A549 (cell line): ENCODE results near the gene KIF5A. TPM values are rescaled to one million over a fixed set of nuclear protein-coding genes. Genes with fewer than 3 reads are reported as not detected.

ENCODE experiments used
- ATAC-seq, 2 experiments: fragments of 200-7000 bp in 1 of 2; fragments of >200 bp in 1 of 2; cut with Nextera tagmentation in 1 of 2; cut with Tn5 transposase in 1 of 2; 3 replicates each; pipeline versions ENCODE4 v1.8.0 to v1.9.1; 2018 to 2020; ENCODE audit warnings: mild to moderate bottlenecking in 1 of 2, moderate library complexity in 1 of 2
- CTCF ChIA-PET: fragments of 300-600 bp; sonication (Branson Sonifier 250); formaldehyde crosslinking; extraction: SDS; loops from one replicate; lab custom pipeline; 2021; ENCODE audit warnings: antibody characterized with exemption, inconsistent platforms; lab: Yijun Ruan, JAX
- POLR2A ChIA-PET: fragments of 350-600 bp; formaldehyde crosslinking; extraction: SDS; loops from one replicate; lab custom pipeline; 2021; ENCODE audit warnings: antibody characterized with exemption, inconsistent platforms; lab: Yijun Ruan, JAX
- DNase-seq, 2 experiments: peaks; one replicate each; pipeline versions ENCODE4 v3.0.0 to v3.0.0-alpha.2; 2011 to 2016; ENCODE audit warnings: low read depth in 1 of 2, low spot score in 1 of 2
- FAIRE-seq: peaks from 2 replicates; lab custom pipeline; 2011; peaks lifted over from hg19 to GRCh38; lab: Jason Lieb, UNC
- H3K27ac ChIP-seq, 2 experiments: fragments of >200 bp; sonication (Bioruptor Twin); formaldehyde crosslinking; 3 replicates each; pipeline ENCODE4 v1.5.1; 2016 to 2017
- H3K4me1 ChIP-seq: fragments of >200 bp; sonication (Bioruptor Twin); formaldehyde crosslinking; 3 replicates; pipeline ENCODE4 v1.6.1; 2016
- H3K4me2 ChIP-seq: fragments of >200 bp; sonication (Bioruptor Twin); formaldehyde crosslinking; 3 replicates; pipeline ENCODE4 v1.6.1; 2016
- H3K4me3 ChIP-seq: fragments of >200 bp; sonication (Bioruptor Twin); formaldehyde crosslinking; 3 replicates; pipeline ENCODE4 v1.5.1; 2016
- H3K9me3 ChIP-seq: fragments of >200 bp; sonication (Bioruptor Twin); formaldehyde crosslinking; 3 replicates; pipeline ENCODE4 v1.6.1; 2016
- CHD2 ChIP-seq: fragments of 150-350 bp; IDR thresholded peaks from 2 replicates; pipeline ENCODE4 v1.6.1; 2014; ENCODE audit warnings: low read length; ENCODE audit not compliant: partially characterized antibody
- GATA3 ChIP-seq: IDR thresholded peaks from 2 replicates; pipeline ENCODE4 v1.6.1; 2012; ENCODE audit warnings: borderline replicate concordance
- HOXA7 ChIP-seq: fragments of 250-450 bp; sonication (Bioruptor Pico); IDR thresholded peaks from 2 replicates; pipeline ENCODE4 v1.5.0; 2020; ENCODE audit warnings: mild to moderate bottlenecking, moderate library complexity
- HOXB5 ChIP-seq: fragments of 250-450 bp; sonication (Bioruptor Pico); IDR thresholded peaks from 2 replicates; pipeline ENCODE4 v1.5.0; 2020; ENCODE audit warnings: mild to moderate bottlenecking, moderate library complexity
- JUN ChIP-seq, 2 experiments: fragments of >200 bp; sonication (Bioruptor Twin); formaldehyde crosslinking; IDR thresholded peaks; 2 replicates in 1 of 2; 3 replicates in 1 of 2; pipeline ENCODE4 v1.6.1; 2016 to 2017
- JUNB ChIP-seq: fragments of >200 bp; sonication (Bioruptor Twin); formaldehyde crosslinking; IDR thresholded peaks from 2 replicates; pipeline ENCODE4 v1.6.1; 2016
- MAFK ChIP-seq: fragments of 450-650 bp; IDR thresholded peaks from 2 replicates; pipeline ENCODE4 v1.6.1; 2014; ENCODE audit not compliant: partially characterized antibody
- MAZ ChIP-seq: fragments of 150-350 bp; IDR thresholded peaks from 2 replicates; pipeline ENCODE4 v1.6.1; 2014; ENCODE audit warnings: antibody characterized with exemption, low read depth, low read length, borderline replicate concordance
- NFE2L2 ChIP-seq: fragments of 150-350 bp; conservative IDR thresholded peaks from 2 replicates; pipeline ENCODE4 v1.6.1; 2014; ENCODE audit warnings: low read length
- PBX3 ChIP-seq: IDR thresholded peaks from 2 replicates; pipeline ENCODE4 v1.6.1; 2012
- POLR2A ChIP-seq: IDR thresholded peaks from 2 replicates; pipeline ENCODE4 v1.6.1; 2012; ENCODE audit warnings: mild to moderate bottlenecking, low read length
- REST ChIP-seq: fragments of 200-600 bp; sonication (generic); IDR thresholded peaks from 2 replicates; pipeline ENCODE4 v1.6.1; 2016; ENCODE audit warnings: antibody characterized with exemption, mild to moderate bottlenecking, moderate library complexity
- SMC3 ChIP-seq: fragments of >200 bp; sonication (Bioruptor Twin); formaldehyde crosslinking; IDR thresholded peaks from 3 replicates; pipeline ENCODE4 v1.6.1; 2018; ENCODE audit warnings: inconsistent platforms
- SREBF2 ChIP-seq: fragments of 450-650 bp; IDR thresholded peaks from 2 replicates; pipeline ENCODE4 v1.6.1; 2014; ENCODE audit warnings: mild to moderate bottlenecking, moderate library complexity
- ZNF302 ChIP-seq: fragments of 250-450 bp; sonication (Bioruptor Pico); IDR thresholded peaks from 2 replicates; pipeline ENCODE4 v1.9.0; 2021; ENCODE audit warnings: inconsistent platforms, mild to moderate bottlenecking, moderate library complexity
- WGBS: methylation state at CpG from one replicate; pipeline ENCODE4 v1.1.6; 2017; ENCODE audit errors: missing lambda C conversion rate; 5-methylcytosine and 5-hydroxymethylcytosine counted together
- polyA plus RNA-seq, 4 experiments: library from polyadenylated mRNA; depleted of rRNA in 3 of 4; stranded (reverse); fragments of >200 nt; fragmentation: RNase III in 1 of 4; extraction: RNeasy Plus Mini Kit Qiagen cat#74134 plus additional on column Dnase treatment in 1 of 4; gene quantifications; 2 replicates in 3 of 4; 3 replicates in 1 of 4; pipeline ENCODE4 v1.2.3, GENCODE V29; 2011 to 2017
- TF ChIP-seq, protein P1 (sequence below): fragments of >200 bp; sonication (Bioruptor Twin); formaldehyde crosslinking; IDR thresholded peaks from 3 replicates; pipeline ENCODE4 v1.6.1; 2016

Gene KIF5A
- polyA plus RNA-seq, 2 of the 4 experiments (the other 2 are of a cell fraction) = 0.61 to 0.89 TPM

DNA sequence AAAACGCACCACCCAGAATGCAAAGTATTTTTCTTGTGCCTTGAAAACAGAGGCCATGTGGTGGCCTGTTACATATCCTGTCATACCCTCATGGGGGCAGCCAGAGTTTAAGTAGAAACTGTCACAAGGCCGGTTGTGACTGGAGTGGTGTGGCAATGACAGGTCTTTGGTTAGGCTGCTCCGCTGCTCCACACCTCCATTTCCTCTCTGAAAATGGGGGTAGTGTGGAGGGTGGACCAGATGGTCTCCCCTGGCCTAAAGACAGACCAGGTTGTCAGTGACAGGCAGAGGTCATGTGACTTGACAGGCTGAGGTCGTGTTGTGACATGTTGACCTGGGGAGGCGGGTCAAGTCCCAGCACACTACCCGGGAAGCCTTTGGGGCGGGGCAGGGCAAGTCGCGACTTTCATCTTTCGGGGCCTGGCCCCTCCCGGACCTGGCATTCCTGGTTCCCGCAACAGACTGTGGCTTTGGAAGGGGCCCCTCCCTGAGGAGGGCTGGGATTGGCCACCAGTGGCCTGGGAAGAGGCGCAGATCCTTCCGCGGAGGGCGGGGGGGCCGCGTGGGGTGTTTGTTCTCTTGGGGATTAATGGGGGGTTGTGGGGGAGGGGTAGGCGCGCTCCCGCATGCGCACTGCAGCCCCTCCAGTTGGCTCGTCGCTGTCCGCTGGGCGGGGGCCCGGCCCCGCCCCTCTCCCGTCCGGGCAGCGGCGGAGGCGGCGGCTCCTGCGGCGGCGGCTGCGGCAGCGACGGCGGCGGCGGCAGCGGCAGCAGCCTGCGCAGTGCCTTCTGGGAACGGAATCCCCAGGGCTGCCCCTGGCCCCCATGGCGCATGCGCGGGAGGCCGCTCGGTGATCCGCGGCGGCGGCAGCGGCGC, 27.6 kb upstream of the KIF5A start, which contains the start of gene MBD6 (continued):
- no peak for TF ChIP-seq REST
- TF ChIP-seq MAFK = no peak
- no peak for TF ChIP-seq HOXA7 (CRISPR knock-in tag)
- no peak for TF ChIP-seq HOXB5 (CRISPR knock-in tag)
- TF ChIP-seq ZNF302 = no peak
- no peak for TF ChIP-seq SMC3

DNA sequence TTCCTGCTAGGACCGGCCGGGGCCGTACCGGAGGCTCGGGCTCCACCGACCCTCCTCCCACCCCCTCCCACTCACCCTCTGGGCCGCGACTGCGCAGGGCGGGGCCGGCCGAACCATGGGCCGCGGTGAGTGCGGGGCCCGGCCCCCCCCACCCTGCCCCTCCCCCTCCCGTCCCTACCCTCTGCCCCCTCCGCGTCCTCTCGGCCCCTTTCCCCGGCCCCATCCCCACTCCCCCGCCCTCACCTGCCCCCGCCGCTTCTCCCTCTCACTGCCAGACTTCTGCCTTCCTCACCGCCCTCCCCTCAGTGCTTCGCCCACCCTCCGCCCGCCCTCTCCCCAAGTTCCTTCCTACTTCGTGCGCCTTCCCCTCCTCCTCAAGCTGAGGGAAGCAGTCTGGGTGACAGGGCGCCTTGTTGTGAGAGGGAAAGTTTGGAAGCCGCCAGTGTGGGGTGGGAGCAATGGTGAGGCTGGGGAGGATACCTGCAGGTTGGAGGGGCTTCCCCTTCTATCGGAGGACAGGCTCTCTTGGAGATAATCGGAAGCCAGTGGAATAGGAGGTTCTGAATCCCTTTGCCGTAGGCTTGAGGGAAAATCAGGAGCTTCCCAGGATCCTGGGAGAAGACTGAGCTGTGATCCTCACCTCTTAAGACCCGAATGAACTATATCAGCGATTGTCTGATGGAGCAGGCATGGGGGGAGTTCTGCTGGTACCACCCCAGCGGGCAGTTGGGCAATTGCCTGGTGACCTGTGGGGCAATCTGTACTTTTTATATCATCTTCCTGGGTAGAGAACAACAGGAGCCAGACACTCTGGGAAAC, 26.7 kb upstream of the KIF5A start:
- 5% methylated on average over 11 of the region's 38 CpGs for WGBS
- ATAC-seq (peak in 1 of 2 experiments; percentile 0; a peak in 1 of 6 replicates), FAIRE-seq (no peak), DNase-seq (peak in 1 of 2 experiments; percentile 46)
- peak overlapping the region; percentile 70 for H3K4me3 ChIP-seq
- no peaks in the 10 kb centered on the region for H3K9me3 ChIP-seq
- TF ChIP-seq CHD2 = no peak
- TF ChIP-seq, protein P1, sequence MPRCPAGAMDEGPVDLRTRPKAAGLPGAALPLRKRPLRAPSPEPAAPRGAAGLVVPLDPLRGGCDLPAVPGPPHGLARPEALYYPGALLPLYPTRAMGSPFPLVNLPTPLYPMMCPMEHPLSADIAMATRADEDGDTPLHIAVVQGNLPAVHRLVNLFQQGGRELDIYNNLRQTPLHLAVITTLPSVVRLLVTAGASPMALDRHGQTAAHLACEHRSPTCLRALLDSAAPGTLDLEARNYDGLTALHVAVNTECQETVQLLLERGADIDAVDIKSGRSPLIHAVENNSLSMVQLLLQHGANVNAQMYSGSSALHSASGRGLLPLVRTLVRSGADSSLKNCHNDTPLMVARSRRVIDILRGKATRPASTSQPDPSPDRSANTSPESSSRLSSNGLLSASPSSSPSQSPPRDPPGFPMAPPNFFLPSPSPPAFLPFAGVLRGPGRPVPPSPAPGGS = no peak
- no peak for TF ChIP-seq PBX3
- TF ChIP-seq SREBF2 = no peak
- TF ChIP-seq NFE2L2 = no peak
- TF ChIP-seq GATA3 = no peak
- TF ChIP-seq JUN (IDR thresholded peaks at IDR 0.05) = peak in 1 of 2 experiments; percentile 42; a peak in 1 of 5 replicates
- TF ChIP-seq MAZ = 0 out of 2 replicates have a peak, but pooled peaks have one; percentile 2
- TF ChIP-seq JUNB = no peak
- TF ChIP-seq POLR2A = peak; percentile 78
- peaks cover 45% of the 10 kb centered on the region for H3K4me1 ChIP-seq
- peak overlapping the region; percentile 95 to 98 for H3K27ac ChIP-seq
- ChIA-PET CTCF (interaction anchor here (0.9 to 1.7 kb wide), 7 partner anchors 10 to 170 kb away, joined by 3 to 6 read pairs (median 3); no protein-coding TSS in a partner anchor), POLR2A (interaction anchor here (1.2 to 1.3 kb wide), 2 partner anchors 9 to 98 kb away, joined by 3 to 5 read pairs; no protein-coding TSS in a partner anchor)
- H3K4me2 ChIP-seq = peak overlapping the region; percentile 92
